GM12878 (cell line): ENCODE results near the gene PATJ. TPM values are rescaled to one million over a fixed set of nuclear protein-coding genes. Genes with fewer than 3 reads are reported as not detected.
"Not testable (repeated sequence)": the region's sequence is repeated elsewhere in the genome, so short reads cannot be mapped to it uniquely, and the experiment has no call there.

Experiments
- ATAC-seq: fragments of 200-7000 bp; cut with Tn5 transposase; 3 replicates; pipeline ENCODE4 v1.9.1; 2020; ENCODE audit warnings: mild to moderate bottlenecking, moderate library complexity
- BruUV-seq: library from RNA; stranded (reverse); fragments of 400-500 nt; replicated peaks from 2 replicates; lab custom pipeline; 2021; lab: Mats Ljungman, UMichigan
- CTCF ChIA-PET: fragments of 300-600 bp; sonication (Branson Sonifier 250); formaldehyde crosslinking; extraction: SDS; loops from one replicate; lab custom pipeline; 2021; ENCODE audit warnings: inconsistent platforms; lab: Yijun Ruan, JAX
- POLR2A ChIA-PET: fragments of 350-600 bp; formaldehyde crosslinking; extraction: SDS; loops from one replicate; lab custom pipeline; 2021; ENCODE audit warnings: inconsistent platforms; lab: Charles Lee
- RAD21 ChIA-PET: fragments of 300-600 bp; sonication (Branson Sonifier 250); formaldehyde crosslinking; loops from one replicate; lab custom pipeline; 2023; ENCODE audit warnings: antibody characterized with exemption; ENCODE audit not compliant: unreplicated experiment; lab: Charles Lee
- SMC1A ChIA-PET: fragments of 300-600 bp; sonication (Branson Sonifier 250); formaldehyde crosslinking; loops from one replicate; lab custom pipeline; 2023; ENCODE audit not compliant: unreplicated experiment, uncharacterized antibody; lab: Charles Lee
- DNase-seq: peaks from one replicate; pipeline ENCODE4 v3.0.0-alpha.2; 2011; ENCODE audit warnings: low read depth, low spot score
- FAIRE-seq: peaks from 3 replicates; lab custom pipeline; 2011; peaks lifted over from hg19 to GRCh38; lab: Jason Lieb, UNC
- H2AFZ ChIP-seq: 2 replicates; pipeline ENCODE4 v1.6.0; 2011; ENCODE audit warnings: low read depth, low read length, control low read depth; ENCODE audit not compliant: control insufficient read depth
- H3K27ac ChIP-seq: 2 replicates; pipeline ENCODE4 v1.5.1; 2011; ENCODE audit warnings: control low read depth; ENCODE audit not compliant: control insufficient read depth, insufficient read depth
- H3K27me3 ChIP-seq, 2 experiments: replicated peaks in 1 of 2; 2 replicates each; pipeline versions ENCODE4 v1.6.0 to v1.6.1; 2011; ENCODE audit warnings: low read length in 1 of 2; ENCODE audit not compliant: control insufficient read depth in 2 of 2, insufficient read depth in 2 of 2
- H3K36me3 ChIP-seq, 2 experiments: 2 replicates each; pipeline ENCODE4 v1.5.1; 2011; ENCODE audit warnings: low read length in 1 of 2; ENCODE audit not compliant: control insufficient read depth in 2 of 2, insufficient read depth in 2 of 2
- H3K4me1 ChIP-seq: 2 replicates; pipeline ENCODE4 v1.6.1; 2011; ENCODE audit warnings: mild to moderate bottlenecking, low read length, moderate library complexity, mixed read lengths; ENCODE audit not compliant: control insufficient read depth, insufficient read depth
- H3K4me2 ChIP-seq: 2 replicates; pipeline ENCODE4 v1.6.0; 2011; ENCODE audit warnings: control low read depth; ENCODE audit not compliant: control insufficient read depth, insufficient read depth
- H3K4me3 ChIP-seq: fragments of 200-600 bp; sonication (generic); 2 replicates; pipeline ENCODE4 v1.5.1; 2016
- H3K79me2 ChIP-seq: 2 replicates; pipeline ENCODE4 v1.6.0; 2011; ENCODE audit warnings: low read length; ENCODE audit not compliant: control insufficient read depth, insufficient read depth
- H3K9ac ChIP-seq: 2 replicates; pipeline ENCODE4 v1.8.0; 2011; ENCODE audit warnings: low read length, control low read depth, mixed read lengths; ENCODE audit not compliant: control insufficient read depth, insufficient read depth
- H3K9me3 ChIP-seq: replicated peaks from 3 replicates; pipeline ENCODE4 v1.5.1; 2011; ENCODE audit warnings: mild to moderate bottlenecking, low read length; ENCODE audit not compliant: control insufficient read depth, insufficient read depth
- H4K20me1 ChIP-seq: 2 replicates; pipeline ENCODE4 v1.6.0; 2011; ENCODE audit not compliant: control insufficient read depth, insufficient read depth
- ATF7 ChIP-seq: fragments of 450-650 bp; IDR thresholded peaks from 2 replicates; pipeline ENCODE4 v1.6.1; 2016; ENCODE audit warnings: low read depth, mild to moderate bottlenecking
- HCFC1 ChIP-seq: fragments of 150-350 bp; IDR thresholded peaks from 2 replicates; pipeline ENCODE4 v1.6.1; 2014; ENCODE audit warnings: low read length
- HDAC2 ChIP-seq: fragments of 200-600 bp; sonication (generic); IDR thresholded peaks from 2 replicates; pipeline ENCODE4 v1.6.1; 2017
- JUND ChIP-seq: IDR thresholded peaks from 2 replicates; pipeline ENCODE4 v1.6.1; 2012; ENCODE audit warnings: low read depth, mild to moderate bottlenecking, low read length, improper control_type of control experiment, moderate library complexity
- LARP7 ChIP-seq: fragments of 450-650 bp; IDR thresholded peaks from 2 replicates; pipeline ENCODE4 v1.6.1; 2017; ENCODE audit warnings: mild to moderate bottlenecking
- SIN3A ChIP-seq: IDR thresholded peaks from 2 replicates; pipeline ENCODE4 v1.6.1; 2012; ENCODE audit warnings: low read depth, low read length, improper control_type of control experiment
- SMAD1 ChIP-seq: fragments of 450-650 bp; IDR thresholded peaks from 2 replicates; pipeline ENCODE4 v1.6.1; 2018; ENCODE audit warnings: mild to moderate bottlenecking, low read depth; ENCODE audit not compliant: partially characterized antibody
- SRF ChIP-seq, 2 experiments: IDR thresholded peaks; 2 replicates each; pipeline ENCODE4 v1.6.1; 2011; ENCODE audit warnings: low read depth in 2 of 2, low read length in 2 of 2, mild to moderate bottlenecking in 1 of 2, moderate library complexity in 1 of 2
- SUPT20H ChIP-seq: IDR thresholded peaks from 2 replicates; pipeline ENCODE4 v1.6.1; 2011; ENCODE audit warnings: low read depth, mild to moderate bottlenecking, low read length, moderate library complexity, borderline replicate concordance; ENCODE audit not compliant: control insufficient read depth
- WRNIP1 ChIP-seq: IDR thresholded peaks from 2 replicates; pipeline ENCODE4 v1.6.1; 2011; ENCODE audit warnings: low read depth, low read length, improper control_type of control experiment, borderline replicate concordance
- ZBED1 ChIP-seq: IDR thresholded peaks from 2 replicates; pipeline ENCODE4 v1.6.1; 2016; ENCODE audit warnings: borderline replicate concordance
- ZNF274 ChIP-seq: IDR thresholded peaks from one replicate; pipeline ENCODE4 v1.8.0; 2011; ENCODE audit not compliant: insufficient read length, insufficient read depth
- WGBS: methylation state at CpG from one replicate; pipeline ENCODE4 v1.1.6; 2016; ENCODE audit warnings: low lambda C conversion rate; ENCODE audit not compliant: insufficient replicate concordance, insufficient coverage; ENCODE audit errors: missing lambda C conversion rate; 5-methylcytosine and 5-hydroxymethylcytosine counted together
- in situ Hi-C: fragments of 300-500 bp; cut with MboI; formaldehyde crosslinking; loops from 9 replicates; pipeline ENCODE4 v1.14.3; 2018; ENCODE audit warnings: mixed read lengths
- intact Hi-C: fragments of 100-400 bp; cut with micrococcal nuclease; formaldehyde crosslinking; loops from one replicate; pipeline ENCODE4 v1.14.2; 2022; ENCODE audit not compliant: unreplicated experiment
- polyA plus RNA-seq, 11 experiments: library from polyadenylated mRNA; depleted of rRNA in 4 of 11; unstranded in 6 of 11; stranded (reverse) in 5 of 11; fragments of >200 nt; fragmentation: Nextera tagmentation in 4 of 11; fragmentation: Illumina TruSeq in 1 of 11; extraction: Ambion mirVana in 4 of 11; extraction: Trizol in 1 of 11; gene quantifications; 1 replicate in 1 of 11; 2 replicates in 10 of 11; pipeline versions ENCODE4 v1.2.1 to v1.2.3, GENCODE V29; 2011 to 2016; ENCODE audit warnings: inconsistent platforms in 2 of 11, missing spikeins in 2 of 11, low read depth in 1 of 11
- total RNA-seq, 4 experiments: library from RNA; depleted of rRNA in 3 of 4; stranded (reverse); fragments of >200 nt in 3 of 4; fragmentation: Illumina TruSeq in 1 of 4; extraction: Trizol in 1 of 4; gene quantifications; 2 replicates each; pipeline versions ENCODE4 v1.2.1 to v1.2.3, GENCODE V29; 2013 to 2021
- TF ChIP-seq, protein P1 (sequence below): fragments of 450-650 bp; IDR thresholded peaks from 2 replicates; pipeline ENCODE4 v1.6.1; 2017; ENCODE audit warnings: mild to moderate bottlenecking, low read depth, inconsistent platforms; ENCODE audit not compliant: poor library complexity, severe bottlenecking
- TF ChIP-seq, protein P2 (sequence below): fragments of 450-650 bp; IDR thresholded peaks from 2 replicates; pipeline ENCODE4 v1.6.1; 2014; ENCODE audit warnings: mild to moderate bottlenecking

Gene PATJ
- total and polyA plus RNA-seq, 10 of the 15 experiments (the other 5 are each of a cell fraction or from before 2014, with no cell fraction given) = 2.8 to 13.9 (median 6.9) TPM

DNA sequence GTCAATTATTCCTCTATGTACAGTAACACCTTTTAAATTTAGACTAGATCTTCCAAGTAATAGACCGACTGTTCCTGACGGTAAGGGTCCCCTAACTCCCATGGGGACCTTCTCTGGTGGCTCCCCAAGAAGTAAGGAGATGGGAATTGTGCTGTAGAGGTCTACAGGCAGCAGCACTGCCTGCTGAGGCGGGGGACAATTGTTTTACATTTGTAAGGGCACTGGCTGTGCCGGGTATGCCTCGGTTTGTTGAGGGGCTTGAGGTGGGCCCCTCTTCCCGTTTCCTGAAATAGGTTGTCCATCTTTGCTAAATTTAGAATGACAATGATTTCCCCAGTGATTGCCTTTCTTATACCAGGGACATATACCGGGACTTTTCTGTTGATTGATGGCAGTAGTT, 439.3 kb downstream of the PATJ start:
- H3K27me3 ChIP-seq = no peaks in the 10 kb centered on the region; a peak in 1 of 4 replicates
- no peak overlapping the region for H3K4me2 ChIP-seq
- SMC1A ChIA-PET = no interaction called here
- no peaks in the 10 kb centered on the region for H3K4me1 ChIP-seq
- in situ Hi-C loops = no loop called here
- no TSS peak for BruUV-seq
- no peaks in the 10 kb centered on the region for H3K9me3 ChIP-seq
- H3K27ac ChIP-seq = no peak overlapping the region
- CTCF ChIA-PET = no interaction called here
- TF ChIP-seq, protein P1, sequence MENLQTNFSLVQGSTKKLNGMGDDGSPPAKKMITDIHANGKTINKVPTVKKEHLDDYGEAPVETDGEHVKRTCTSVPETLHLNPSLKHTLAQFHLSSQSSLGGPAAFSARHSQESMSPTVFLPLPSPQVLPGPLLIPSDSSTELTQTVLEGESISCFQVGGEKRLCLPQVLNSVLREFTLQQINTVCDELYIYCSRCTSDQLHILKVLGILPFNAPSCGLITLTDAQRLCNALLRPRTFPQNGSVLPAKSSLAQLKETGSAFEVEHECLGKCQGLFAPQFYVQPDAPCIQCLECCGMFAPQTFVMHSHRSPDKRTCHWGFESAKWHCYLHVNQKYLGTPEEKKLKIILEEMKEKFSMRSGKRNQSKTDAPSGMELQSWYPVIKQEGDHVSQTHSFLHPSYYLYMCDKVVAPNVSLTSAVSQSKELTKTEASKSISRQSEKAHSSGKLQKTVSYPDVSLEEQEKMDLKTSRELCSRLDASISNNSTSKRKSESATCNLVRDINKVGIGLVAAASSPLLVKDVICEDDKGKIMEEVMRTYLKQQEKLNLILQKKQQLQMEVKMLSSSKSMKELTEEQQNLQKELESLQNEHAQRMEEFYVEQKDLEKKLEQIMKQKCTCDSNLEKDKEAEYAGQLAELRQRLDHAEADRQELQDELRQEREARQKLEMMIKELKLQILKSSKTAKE = no peak
- TF ChIP-seq SMAD1 (no peak), SIN3A (no peak), ZBED1 (no peak), WRNIP1 (no peak), HCFC1 (no peak), SRF (IDR thresholded peaks at IDR 0.05; ENCODE audit: low read depth in 2 of 2, low read length in 2 of 2) (no peak), ATF7 (no peak), ZNF274 (no peak), HDAC2 (no peak), LARP7 (no peak), SUPT20H (no peak), JUND (no peak)
- TF ChIP-seq, protein P2, sequence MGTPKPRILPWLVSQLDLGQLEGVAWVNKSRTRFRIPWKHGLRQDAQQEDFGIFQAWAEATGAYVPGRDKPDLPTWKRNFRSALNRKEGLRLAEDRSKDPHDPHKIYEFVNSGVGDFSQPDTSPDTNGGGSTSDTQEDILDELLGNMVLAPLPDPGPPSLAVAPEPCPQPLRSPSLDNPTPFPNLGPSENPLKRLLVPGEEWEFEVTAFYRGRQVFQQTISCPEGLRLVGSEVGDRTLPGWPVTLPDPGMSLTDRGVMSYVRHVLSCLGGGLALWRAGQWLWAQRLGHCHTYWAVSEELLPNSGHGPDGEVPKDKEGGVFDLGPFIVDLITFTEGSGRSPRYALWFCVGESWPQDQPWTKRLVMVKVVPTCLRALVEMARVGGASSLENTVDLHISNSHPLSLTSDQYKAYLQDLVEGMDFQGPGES = no peak
- H3K36me3 ChIP-seq = no peaks in the 10 kb centered on the region
- H3K79me2 ChIP-seq = no peaks in the 10 kb centered on the region
- intact Hi-C loops = no loop called here
- no peak for ATAC-seq
- no peak overlapping the region for H2AFZ ChIP-seq
- WGBS = 24% methylated on average over 7 of the region's 7 CpGs
- H3K4me3 ChIP-seq = no peak overlapping the region
- RAD21 ChIA-PET = no interaction called here
- POLR2A ChIA-PET = no interaction called here
- FAIRE-seq = no peak
- H4K20me1 ChIP-seq = no peaks in the 10 kb centered on the region
- DNase-seq = no peak
- no peak overlapping the region for H3K9ac ChIP-seq

DNA sequence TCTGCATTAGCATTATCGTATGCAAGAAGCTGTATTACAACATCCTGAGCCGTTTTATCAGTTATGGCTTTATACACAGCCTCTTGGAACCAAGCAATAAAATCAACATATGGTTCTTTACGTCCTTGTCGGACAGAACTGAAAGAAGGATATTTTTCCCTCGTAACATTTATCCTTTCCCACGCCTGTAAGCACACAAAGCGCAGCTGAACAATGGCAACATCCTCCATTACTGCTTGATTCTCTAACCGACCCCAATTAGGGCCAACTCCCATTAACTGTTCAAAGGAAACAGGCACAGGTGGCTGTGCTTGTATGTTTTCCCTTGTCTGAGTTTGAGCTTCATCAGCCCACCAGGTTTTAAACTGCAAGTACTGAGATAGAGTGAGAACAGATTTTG, 439.9 kb downstream of the PATJ start:
- CTCF ChIA-PET, ATAC-seq, H3K9ac ChIP-seq, H3K4me3 ChIP-seq, H3K27me3 ChIP-seq, RAD21 ChIA-PET, BruUV-seq, H3K79me2 ChIP-seq, H3K4me2 ChIP-seq, in situ Hi-C loops, H3K4me1 ChIP-seq, H3K36me3 ChIP-seq, FAIRE-seq, SMC1A ChIA-PET, intact Hi-C loops, DNase-seq, POLR2A ChIA-PET, H2AFZ ChIP-seq, H3K27ac ChIP-seq, H3K9me3 ChIP-seq, H4K20me1 ChIP-seq: not testable (repeated sequence)
- WGBS = 27% methylated on average over 8 of the region's 8 CpGs
